HepG2 (cell line): ENCODE measurements around the gene GNB1. TPM values are rescaled to one million over a fixed set of nuclear protein-coding genes. Genes with fewer than 3 reads are reported as not detected.
A peak's percentile ranks its signal among the peaks of the same experiment; 100 is the strongest.

Source experiments
- AKNA ChIP-seq: sonication (generic); formaldehyde crosslinking; IDR thresholded peaks from 2 replicates; pipeline ENCODE4 v1.4.0; 2020; ENCODE audit warnings: missing genetic modification reagents, borderline replicate concordance
- ERF ChIP-seq: IDR thresholded peaks from 2 replicates; pipeline ENCODE4 v1.6.1; 2018; ENCODE audit warnings: missing biosample characterization, missing genetic modification reagents
- HIC2 ChIP-seq: sonication (generic); formaldehyde crosslinking; IDR thresholded peaks from 2 replicates; pipeline ENCODE4 v1.9.0; 2022; ENCODE audit warnings: low read depth, missing genetic modification reagents
- HNF4G ChIP-seq, 2 experiments: sonication (generic) in 1 of 2; formaldehyde crosslinking in 1 of 2; IDR thresholded peaks; 2 replicates each; pipeline versions ENCODE4 v1.4.0 to v1.6.1; 2011 to 2020; ENCODE audit warnings: borderline replicate concordance in 2 of 2, low read depth in 2 of 2, mild to moderate bottlenecking in 2 of 2, low read length in 1 of 2, missing genetic modification reagents in 1 of 2, moderate library complexity in 1 of 2
- HOXA5 ChIP-seq: sonication (generic); formaldehyde crosslinking; IDR thresholded peaks from 2 replicates; pipeline ENCODE4 v1.4.0; 2020; ENCODE audit warnings: missing genetic modification reagents
- MBNL3 ChIP-seq: fragments of 250-450 bp; sonication (Bioruptor Pico); conservative IDR thresholded peaks from 2 replicates; pipeline ENCODE4 v1.8.0; 2022; ENCODE audit warnings: mild to moderate bottlenecking, inconsistent platforms
- MED13 ChIP-seq: sonication (generic); formaldehyde crosslinking; IDR thresholded peaks from 2 replicates; pipeline ENCODE4 v1.5.0; 2020; ENCODE audit warnings: missing genetic modification reagents
- SMARCC2 ChIP-seq: fragments of 450-650 bp; IDR thresholded peaks from 2 replicates; pipeline ENCODE4 v1.6.1; 2017; ENCODE audit warnings: antibody characterized with exemption, mild to moderate bottlenecking
- ZGPAT ChIP-seq: IDR thresholded peaks from 2 replicates; pipeline ENCODE4 v1.6.1; 2016; ENCODE audit warnings: mild to moderate bottlenecking
- ZNF276 ChIP-seq: sonication (generic); formaldehyde crosslinking; IDR thresholded peaks from 2 replicates; pipeline ENCODE4 v1.4.0; 2020; ENCODE audit warnings: mild to moderate bottlenecking, low read depth, missing genetic modification reagents
- ZNF512 ChIP-seq: sonication (generic); formaldehyde crosslinking; IDR thresholded peaks from 2 replicates; pipeline ENCODE4 v1.4.0; 2020; ENCODE audit warnings: mild to moderate bottlenecking, missing genetic modification reagents
- ZNF770 ChIP-seq: sonication (generic); formaldehyde crosslinking; IDR thresholded peaks from 2 replicates; pipeline ENCODE4 v1.5.0; 2020; ENCODE audit warnings: mild to moderate bottlenecking, missing genetic modification reagents
- polyA plus RNA-seq, 8 experiments: library from polyadenylated mRNA; depleted of rRNA in 3 of 8; stranded (reverse) in 7 of 8; unstranded in 1 of 8; fragments of >200 nt; fragmentation: Illumina TruSeq in 4 of 8; extraction: Trizol in 4 of 8; gene quantifications; 2 replicates each; pipeline versions ENCODE4 v1.2.1 to v1.2.3, GENCODE V29; 2011 to 2016; ENCODE audit warnings: low read depth in 4 of 8, missing spikeins in 1 of 8, mixed read lengths in 1 of 8; ENCODE audit not compliant: insufficient read depth in 1 of 8
- total RNA-seq, 5 experiments: library from RNA; depleted of rRNA; stranded (reverse); fragments of >200 nt; fragmentation: Illumina TruSeq; extraction: Trizol; gene quantifications; 2 replicates each; pipeline ENCODE4 v1.2.3, GENCODE V29; 2016; ENCODE audit warnings: low read depth in 1 of 5

GNB1 gene
- total and polyA plus RNA-seq, 2 of the 13 experiments (the other 11 are each of a cell fraction or from before 2014, with no cell fraction given): 66.2 to 327 TPM

- no peak for TF ChIP-seq ZNF512
- TF ChIP-seq ZNF276 (CRISPR knock-in tag): no peak
- no peak; the same call in 1 of the 2 replicates for TF ChIP-seq ZNF770
- no peak for TF ChIP-seq AKNA (CRISPR knock-in tag)
- TF ChIP-seq ZGPAT: peak; percentile 42; the same call in 1 of the 2 replicates
- no peak for TF ChIP-seq ERF (CRISPR knock-in tag)
- TF ChIP-seq MBNL3 (CRISPR knock-in tag): no peak
- TF ChIP-seq HNF4G (IDR thresholded peaks at IDR 0.05; ENCODE audit: borderline replicate concordance, low read depth, low read length): no peak
- 0 out of 2 replicates have a peak, but pooled peaks have one; percentile 19 for TF ChIP-seq HNF4G (CRISPR knock-in tag; IDR thresholded peaks at IDR 0.05; ENCODE audit: borderline replicate concordance, low read depth)
- no peak for TF ChIP-seq HOXA5 (CRISPR knock-in tag)
- TF ChIP-seq HIC2 (CRISPR knock-in tag): no peak
- no peak for TF ChIP-seq MED13
- TF ChIP-seq SMARCC2: no peak
Observed at GRCh38 chr1:1779320-1779675, 111.6 kb downstream of the GNB1 start (continued).
